WTC11 (cell line): ENCODE measurements around the gene STK33.

ENCODE experiments used
- ESRRA ChIP-seq: sonication (generic); formaldehyde crosslinking; IDR thresholded peaks from 2 replicates; pipeline ENCODE4 v1.8.1; 2022; ENCODE audit warnings: mild to moderate bottlenecking, missing genetic modification reagents, borderline replicate concordance
- GABPB1 ChIP-seq: sonication (generic); formaldehyde crosslinking; IDR thresholded peaks from 2 replicates; pipeline ENCODE4 v1.8.1; 2023; ENCODE audit warnings: mild to moderate bottlenecking, missing genetic modification reagents
- KAT7 ChIP-seq: sonication (generic); formaldehyde crosslinking; IDR thresholded peaks from 2 replicates; pipeline ENCODE4 v1.8.1; 2023; ENCODE audit warnings: missing genetic modification reagents, mild to moderate bottlenecking, borderline replicate concordance
- MXD4 ChIP-seq: fragments of 250-450 bp; sonication (Bioruptor Pico); IDR thresholded peaks from 2 replicates; pipeline ENCODE4 v1.8.0; 2021; ENCODE audit warnings: mild to moderate bottlenecking, moderate library complexity, borderline replicate concordance
- ZNF121 ChIP-seq: sonication (generic); formaldehyde crosslinking; IDR thresholded peaks from 2 replicates; pipeline ENCODE4 v1.8.0; 2023; ENCODE audit warnings: missing genetic modification reagents
- ZNF416 ChIP-seq: fragments of 250-450 bp; sonication (Bioruptor Pico); IDR thresholded peaks from 2 replicates; pipeline ENCODE4 v1.9.0; 2021; ENCODE audit warnings: mild to moderate bottlenecking, inconsistent platforms
- TF ChIP-seq, protein P1 (sequence below): sonication (generic); formaldehyde crosslinking; IDR thresholded peaks from 2 replicates; pipeline ENCODE4 v1.8.0; 2022; ENCODE audit warnings: mild to moderate bottlenecking, missing genetic modification reagents
- TF ChIP-seq, protein P2 (sequence below): fragments of 200-600 bp; IDR thresholded peaks from 2 replicates; pipeline ENCODE4 v1.8.0; 2022; ENCODE audit warnings: antibody characterized with exemption

DNA sequence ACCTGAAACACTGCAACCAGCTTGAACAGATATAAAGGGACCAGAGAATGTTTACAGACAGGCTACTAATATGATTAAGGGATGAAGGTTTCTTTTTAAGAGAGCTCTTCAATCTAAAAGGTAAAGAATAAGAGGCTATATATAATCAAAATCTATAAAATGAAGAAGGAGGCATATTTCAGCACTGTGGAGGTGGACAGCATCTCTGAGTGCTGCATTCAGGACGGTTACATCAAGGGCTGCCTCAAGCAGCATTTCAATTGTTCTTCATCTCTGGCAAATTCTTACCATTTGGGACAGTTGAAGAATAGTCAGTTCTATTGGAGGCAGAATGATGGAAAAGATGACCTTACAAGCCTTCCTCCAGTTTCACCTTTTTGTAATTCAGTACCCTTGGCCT is 190.7 kb downstream of the STK33 start:
- TF ChIP-seq, protein P1, sequence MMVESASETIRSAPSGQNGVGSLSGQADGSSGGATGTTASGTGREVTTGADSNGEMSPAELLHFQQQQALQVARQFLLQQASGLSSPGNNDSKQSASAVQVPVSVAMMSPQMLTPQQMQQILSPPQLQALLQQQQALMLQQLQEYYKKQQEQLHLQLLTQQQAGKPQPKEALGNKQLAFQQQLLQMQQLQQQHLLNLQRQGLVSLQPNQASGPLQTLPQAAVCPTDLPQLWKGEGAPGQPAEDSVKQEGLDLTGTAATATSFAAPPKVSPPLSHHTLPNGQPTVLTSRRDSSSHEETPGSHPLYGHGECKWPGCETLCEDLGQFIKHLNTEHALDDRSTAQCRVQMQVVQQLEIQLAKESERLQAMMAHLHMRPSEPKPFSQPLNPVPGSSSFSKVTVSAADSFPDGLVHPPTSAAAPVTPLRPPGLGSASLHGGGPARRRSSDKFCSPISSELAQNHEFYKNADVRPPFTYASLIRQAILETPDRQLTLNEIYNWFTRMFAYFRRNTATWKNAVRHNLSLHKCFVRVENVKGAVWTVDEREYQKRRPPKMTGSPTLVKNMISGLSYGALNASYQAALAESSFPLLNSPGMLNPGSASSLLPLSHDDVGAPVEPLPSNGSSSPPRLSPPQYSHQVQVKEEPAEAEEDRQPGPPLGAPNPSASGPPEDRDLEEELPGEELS: no peak
- TF ChIP-seq ZNF121 (CRISPR knock-in tag) (no peak), GABPB1 (no peak), KAT7 (CRISPR knock-in tag) (no peak), ESRRA (CRISPR knock-in tag) (no peak), ZNF416 (no peak), MXD4 (CRISPR knock-in tag) (no peak)
- TF ChIP-seq, protein P2, sequence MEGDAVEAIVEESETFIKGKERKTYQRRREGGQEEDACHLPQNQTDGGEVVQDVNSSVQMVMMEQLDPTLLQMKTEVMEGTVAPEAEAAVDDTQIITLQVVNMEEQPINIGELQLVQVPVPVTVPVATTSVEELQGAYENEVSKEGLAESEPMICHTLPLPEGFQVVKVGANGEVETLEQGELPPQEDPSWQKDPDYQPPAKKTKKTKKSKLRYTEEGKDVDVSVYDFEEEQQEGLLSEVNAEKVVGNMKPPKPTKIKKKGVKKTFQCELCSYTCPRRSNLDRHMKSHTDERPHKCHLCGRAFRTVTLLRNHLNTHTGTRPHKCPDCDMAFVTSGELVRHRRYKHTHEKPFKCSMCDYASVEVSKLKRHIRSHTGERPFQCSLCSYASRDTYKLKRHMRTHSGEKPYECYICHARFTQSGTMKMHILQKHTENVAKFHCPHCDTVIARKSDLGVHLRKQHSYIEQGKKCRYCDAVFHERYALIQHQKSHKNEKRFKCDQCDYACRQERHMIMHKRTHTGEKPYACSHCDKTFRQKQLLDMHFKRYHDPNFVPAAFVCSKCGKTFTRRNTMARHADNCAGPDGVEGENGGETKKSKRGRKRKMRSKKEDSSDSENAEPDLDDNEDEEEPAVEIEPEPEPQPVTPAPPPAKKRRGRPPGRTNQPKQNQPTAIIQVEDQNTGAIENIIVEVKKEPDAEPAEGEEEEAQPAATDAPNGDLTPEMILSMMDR: no peak
